Activated naive CD4-positive, alpha-beta T cell treated with anti-CD3 and anti-CD28 coated beads, Interleukin-2, amount 10 ng/mL, durations not matched to agents 7 days and 5 days (primary cell): ENCODE measurements around the gene SNX11.
"Not testable (repeated sequence)": the region's sequence is repeated elsewhere in the genome, so short reads cannot be mapped to it uniquely, and the experiment has no call there.

Experiments
- CTCF ChIA-PET: fragments of 350-600 bp; sonication (Branson Sonifier 250); formaldehyde crosslinking; loops from one replicate; lab custom pipeline; 2021; ENCODE audit warnings: antibody characterized with exemption; lab: Charles Lee
- DNase-seq: peaks from one replicate; pipeline ENCODE4 v3.0.0-alpha.2; 2020
- H3K27ac Mint-ChIP-seq: one replicate; pipeline ENCODE4 v1.8.0; 2021; ENCODE audit warnings: mild to moderate bottlenecking, moderate library complexity, mixed read lengths
- H3K27me3 Mint-ChIP-seq: one replicate; pipeline ENCODE4 v1.8.0; 2021; ENCODE audit warnings: mild to moderate bottlenecking, mixed read lengths
- H3K36me3 Mint-ChIP-seq: one replicate; pipeline ENCODE4 v1.8.0; 2021; ENCODE audit warnings: mixed read lengths
- H3K4me1 Mint-ChIP-seq: one replicate; pipeline ENCODE4 v1.8.0; 2021; ENCODE audit warnings: mixed read lengths
- H3K4me3 Mint-ChIP-seq: one replicate; pipeline ENCODE4 v1.8.0; 2021; ENCODE audit warnings: mild to moderate bottlenecking, moderate library complexity, mixed read lengths
- H3K9me3 Mint-ChIP-seq: one replicate; pipeline ENCODE4 v1.8.0; 2021; ENCODE audit warnings: mixed read lengths

Gene SNX11

GRCh38 chr17:48072811-48073210, 34.8 kb upstream of the SNX11 start:
- CTCF ChIA-PET = interaction anchor here (0.7 to 8.3 kb wide), 8 partner anchors 12 to 58 kb away, joined by 4 to 115 read pairs (median 8); no protein-coding TSS in a partner anchor
- H3K27ac Mint-ChIP-seq, H3K9me3 Mint-ChIP-seq, H3K27me3 Mint-ChIP-seq, H3K4me3 Mint-ChIP-seq, DNase-seq, H3K4me1 Mint-ChIP-seq: not testable (repeated sequence)
- peaks cover 31% of the 10 kb centered on the region for H3K36me3 Mint-ChIP-seq

- H3K27ac Mint-ChIP-seq = peak overlapping the region; percentile 11
- H3K4me1 Mint-ChIP-seq, H3K27me3 Mint-ChIP-seq, H3K4me3 Mint-ChIP-seq, DNase-seq, H3K9me3 Mint-ChIP-seq: not testable (repeated sequence)
- CTCF ChIA-PET = interaction anchor here (0.6 to 8.3 kb wide), 11 partner anchors 8 to 125 kb away, joined by 3 to 115 read pairs (median 7); no protein-coding TSS in a partner anchor
- peaks cover 27% of the 10 kb centered on the region for H3K36me3 Mint-ChIP-seq
Observed at GRCh38 chr17:48073566-48074094, 33.9 kb upstream of the SNX11 start.

GRCh38 chr17:48074322-48075081, 33.1 kb upstream of the SNX11 start:
- H3K27me3 Mint-ChIP-seq = no peaks in the 10 kb centered on the region
- DNase-seq = peak; percentile 87
- H3K9me3 Mint-ChIP-seq = no peaks in the 10 kb centered on the region
- no peak overlapping the region for H3K4me3 Mint-ChIP-seq
- peaks cover 3% of the 10 kb centered on the region for H3K4me1 Mint-ChIP-seq
- CTCF ChIA-PET = interaction anchor here (0.6 to 8.3 kb wide), 18 partner anchors 9 to 518 kb away, joined by 3 to 115 read pairs (median 4); no protein-coding TSS in a partner anchor
- H3K36me3 Mint-ChIP-seq = peaks cover 24% of the 10 kb centered on the region
- H3K27ac Mint-ChIP-seq = no peak overlapping the region

GRCh38 chr17:48077152-48077551, 30.4 kb upstream of the SNX11 start:
- H3K9me3 Mint-ChIP-seq, DNase-seq, H3K4me3 Mint-ChIP-seq, H3K27me3 Mint-ChIP-seq, H3K4me1 Mint-ChIP-seq, H3K27ac Mint-ChIP-seq: not testable (repeated sequence)
- CTCF ChIA-PET = interaction anchor here (0.6 to 8.3 kb wide), 7 partner anchors 10 to 51 kb away, joined by 3 to 115 read pairs (median 4); no protein-coding TSS in a partner anchor
- peaks cover 18% of the 10 kb centered on the region for H3K36me3 Mint-ChIP-seq

GRCh38 chr17:48081858-48082257, 25.7 kb upstream of the SNX11 start:
- no peak for DNase-seq
- no peaks in the 10 kb centered on the region for H3K9me3 Mint-ChIP-seq
- H3K27me3 Mint-ChIP-seq = no peaks in the 10 kb centered on the region
- H3K36me3 Mint-ChIP-seq = no peaks in the 10 kb centered on the region
- no peak overlapping the region for H3K27ac Mint-ChIP-seq
- H3K4me3 Mint-ChIP-seq = no peak overlapping the region
- CTCF ChIA-PET = interaction anchor here (0.9 to 6.0 kb wide), 13 partner anchors 11 to 511 kb away, joined by 3 to 64 read pairs (median 5); partner anchors contain the start of gene HOXB5
- peaks cover 13% of the 10 kb centered on the region for H3K4me1 Mint-ChIP-seq

GRCh38 chr17:48084932-48085331, 22.6 kb upstream of the SNX11 start:
- CTCF ChIA-PET = interaction anchor here (0.6 to 1.3 kb wide), 3 partner anchors 11 to 498 kb away, joined by 3 to 5 read pairs (median 4); no protein-coding TSS in a partner anchor
- Mint-ChIP-seq H3K27me3 (no peaks in the 10 kb centered on the region), H3K9me3 (no peaks in the 10 kb centered on the region), H3K27ac (no peak overlapping the region), H3K4me1 (peaks cover 13% of the 10 kb centered on the region), H3K36me3 (no peaks in the 10 kb centered on the region), H3K4me3 (no peak overlapping the region)
- DNase-seq = no peak

- H3K36me3 Mint-ChIP-seq = peaks cover 12% of the 10 kb centered on the region
- H3K27ac Mint-ChIP-seq = no peak overlapping the region
- no peak overlapping the region for H3K4me3 Mint-ChIP-seq
- no peaks in the 10 kb centered on the region for H3K9me3 Mint-ChIP-seq
- DNase-seq = no peak
- peaks cover 16% of the 10 kb centered on the region for H3K4me1 Mint-ChIP-seq
- no peaks in the 10 kb centered on the region for H3K27me3 Mint-ChIP-seq
- CTCF ChIA-PET = interaction anchor here (1.4 kb wide), 1 partner anchor 12 kb away, joined by 5 read pairs; no protein-coding TSS in a partner anchor
Observed at GRCh38 chr17:48093341-48094045, 14.1 kb upstream of the SNX11 start.

GRCh38 chr17:48095611-48096010, 12.0 kb upstream of the SNX11 start:
- no peak for DNase-seq
- no peaks in the 10 kb centered on the region for H3K9me3 Mint-ChIP-seq
- CTCF ChIA-PET = interaction anchor here (0.8 to 4.3 kb wide), 5 partner anchors 12 to 71 kb away, joined by 3 to 52 read pairs (median 4); no protein-coding TSS in a partner anchor
- no peak overlapping the region for H3K4me3 Mint-ChIP-seq
- H3K27me3 Mint-ChIP-seq = no peaks in the 10 kb centered on the region
- no peak overlapping the region for H3K27ac Mint-ChIP-seq
- peaks cover 12% of the 10 kb centered on the region for H3K36me3 Mint-ChIP-seq
- H3K4me1 Mint-ChIP-seq = peaks cover 34% of the 10 kb centered on the region

- Mint-ChIP-seq H3K27ac (no peak overlapping the region), H3K4me1 (peaks cover 70% of the 10 kb centered on the region), H3K4me3 (peak overlapping the region; percentile 97), H3K36me3 (peaks cover 17% of the 10 kb centered on the region), H3K9me3 (peaks cover 13% of the 10 kb centered on the region), H3K27me3 (no peaks in the 10 kb centered on the region)
- CTCF ChIA-PET = interaction anchor here (1.3 kb wide), 1 partner anchor 19 kb away, joined by 4 read pairs; no protein-coding TSS in a partner anchor
- DNase-seq = no peak
Observed at GRCh38 chr17:48100160-48100559, 7.4 kb upstream of the SNX11 start.

GRCh38 chr17:48100591-48101011, 7.0 kb upstream of the SNX11 start:
- peaks cover 70% of the 10 kb centered on the region for H3K4me1 Mint-ChIP-seq
- DNase-seq = no peak
- peaks cover 13% of the 10 kb centered on the region for H3K9me3 Mint-ChIP-seq
- peak overlapping the region; percentile 93 for H3K27ac Mint-ChIP-seq
- CTCF ChIA-PET = interaction anchor here (1.0 to 1.1 kb wide), 3 partner anchors 12 to 75 kb away, joined by 3 to 6 read pairs (median 3); no protein-coding TSS in a partner anchor
- peaks cover 15% of the 10 kb centered on the region for H3K36me3 Mint-ChIP-seq
- peak overlapping the region; percentile 97 for H3K4me3 Mint-ChIP-seq
- no peaks in the 10 kb centered on the region for H3K27me3 Mint-ChIP-seq

- H3K36me3 Mint-ChIP-seq = peaks cover 15% of the 10 kb centered on the region
- peak; percentile 96 for DNase-seq
- H3K9me3 Mint-ChIP-seq = peaks cover 13% of the 10 kb centered on the region
- peak within 1 kb of the TSS; percentile 93 for H3K27ac Mint-ChIP-seq
- peak within 1 kb of the TSS; percentile 97 for H3K4me3 Mint-ChIP-seq
- H3K4me1 Mint-ChIP-seq = peaks cover 69% of the 10 kb centered on the region
- H3K27me3 Mint-ChIP-seq = no peaks in the 10 kb centered on the region
- CTCF ChIA-PET = interaction anchor here (1.0 to 1.1 kb wide), 3 partner anchors 12 to 76 kb away, joined by 3 to 6 read pairs (median 3); no protein-coding TSS in a partner anchor
Observed at GRCh38 chr17:48101012-48101720, 6.4 kb upstream of the SNX11 start, which contains the start of gene CBX1. Gene CBX1, minus strand, starts transcription at chr17:48101478. Its CDS starts 24,474 bp downstream, at chr17:48077004.

GRCh38 chr17:48102043-48102750, 5.4 kb upstream of the SNX11 start:
- H3K4me1 Mint-ChIP-seq = peaks cover 71% of the 10 kb centered on the region
- H3K36me3 Mint-ChIP-seq = peaks cover 15% of the 10 kb centered on the region
- peak overlapping the region; percentile 97 for H3K4me3 Mint-ChIP-seq
- H3K27me3 Mint-ChIP-seq = no peaks in the 10 kb centered on the region
- H3K9me3 Mint-ChIP-seq = peaks cover 13% of the 10 kb centered on the region
- CTCF ChIA-PET = interaction anchor here (0.6 to 1.0 kb wide), 4 partner anchors 29 to 402 kb away, joined by 3 to 4 read pairs (median 4); no protein-coding TSS in a partner anchor
- peak overlapping the region; percentile 93 for H3K27ac Mint-ChIP-seq
- DNase-seq = no peak
